Endothelial cell of umbilical vein (primary cell): ENCODE measurements around the gene RAMAC. TPM values are rescaled to one million over a fixed set of nuclear protein-coding genes. Genes with fewer than 3 reads are reported as not detected.
"Not testable (repeated sequence)": the region's sequence is repeated elsewhere in the genome, so short reads cannot be mapped to it uniquely, and the experiment has no call there.

Experiments
- BruUV-seq: library from RNA; stranded (reverse); fragments of 400-500 nt; replicated peaks from 2 replicates; lab custom pipeline; 2021; lab: Mats Ljungman, UMichigan
- CTCF ChIA-PET: fragments of 300-600, 350-600 bp; sonication (Branson Sonifier 250); formaldehyde crosslinking; loops from one replicate; lab custom pipeline; 2021; ENCODE audit warnings: antibody characterized with exemption, inconsistent platforms; lab: Charles Lee
- POLR2A ChIA-PET: fragments of 300-600, 350-600 bp; sonication (Branson Sonifier 250); formaldehyde crosslinking; loops from one replicate; lab custom pipeline; 2021; ENCODE audit warnings: antibody characterized with exemption, inconsistent platforms; lab: Charles Lee
- DNase-seq: peaks from one replicate; pipeline ENCODE4 v3.0.0-alpha.2; 2011; ENCODE audit warnings: low read depth, low spot score
- FAIRE-seq: peaks from 2 replicates; lab custom pipeline; 2011; peaks lifted over from hg19 to GRCh38; lab: Jason Lieb, UNC
- H2AFZ ChIP-seq: 2 replicates; pipeline ENCODE4 v1.6.0; 2012; ENCODE audit warnings: low read depth, low read length, control low read depth, inconsistent platforms
- H3K27ac ChIP-seq: 2 replicates; pipeline ENCODE4 v1.5.1; 2011; ENCODE audit warnings: low read depth, mild to moderate bottlenecking, control low read depth, low read length, moderate library complexity; ENCODE audit not compliant: insufficient read depth
- H3K27me3 ChIP-seq, 2 experiments: 2 replicates each; pipeline versions ENCODE4 v1.6.0 to v1.6.1; 2011; ENCODE audit warnings: low read length in 2 of 2, mixed read lengths in 1 of 2; ENCODE audit not compliant: control insufficient read depth in 2 of 2, insufficient read depth in 2 of 2
- H3K36me3 ChIP-seq, 2 experiments: 2 replicates in 1 of 2; 3 replicates in 1 of 2; pipeline ENCODE4 v1.5.1; 2011; ENCODE audit warnings: low read length in 2 of 2, mild to moderate bottlenecking in 1 of 2, moderate library complexity in 1 of 2; ENCODE audit not compliant: control insufficient read depth in 2 of 2, insufficient read depth in 2 of 2; ENCODE audit errors: extremely low read depth in 1 of 2
- H3K4me1 ChIP-seq: 3 replicates; pipeline ENCODE4 v1.5.1; 2011; ENCODE audit warnings: mild to moderate bottlenecking, low read length; ENCODE audit not compliant: control insufficient read depth, insufficient read depth; ENCODE audit errors: extremely low read depth
- H3K4me2 ChIP-seq: 2 replicates; pipeline ENCODE4 v1.6.1; 2011; ENCODE audit warnings: low read length, control low read depth, mixed read lengths; ENCODE audit not compliant: insufficient read depth
- H3K4me3 ChIP-seq, 3 experiments: fragments of 200-600 bp in 1 of 3; sonication (generic), shearing (Covaris generic) in 1 of 3; replicated peaks in 1 of 3; 2 replicates each; pipeline ENCODE4 v1.5.1; 2011 to 2016; ENCODE audit warnings: control low read depth in 3 of 3, low read length in 3 of 3, mild to moderate bottlenecking in 2 of 3, inconsistent platforms in 1 of 3, low read depth in 1 of 3, moderate library complexity in 1 of 3; ENCODE audit not compliant: insufficient read depth in 1 of 3
- H3K79me2 ChIP-seq: 2 replicates; pipeline ENCODE4 v1.6.0; 2012; ENCODE audit warnings: low read length, inconsistent platforms; ENCODE audit not compliant: control insufficient read depth, insufficient read depth
- H3K9ac ChIP-seq: replicated peaks from 2 replicates; pipeline ENCODE3; 2011; ENCODE audit warnings: low read length, control low read depth; ENCODE audit not compliant: insufficient read depth; ENCODE audit errors: extremely low read depth
- H3K9me1 ChIP-seq: replicated peaks from 3 replicates; pipeline ENCODE4 v1.6.0; 2011; ENCODE audit warnings: mild to moderate bottlenecking, low read length; ENCODE audit not compliant: control insufficient read depth, insufficient read depth; ENCODE audit errors: extremely low read depth
- H3K9me3 ChIP-seq: replicated peaks from 2 replicates; pipeline ENCODE4 v1.5.1; 2012; ENCODE audit warnings: low read length, inconsistent platforms; ENCODE audit not compliant: control insufficient read depth, insufficient read depth
- H4K20me1 ChIP-seq: replicated peaks from 2 replicates; pipeline ENCODE3; 2011; ENCODE audit warnings: mild to moderate bottlenecking, low read length; ENCODE audit not compliant: control insufficient read depth, insufficient read depth; ENCODE audit errors: extremely low read depth
- EZH2 ChIP-seq: IDR thresholded peaks from 2 replicates; pipeline ENCODE4 v1.6.1; 2012; ENCODE audit warnings: borderline replicate concordance, low read depth, mild to moderate bottlenecking, moderate library complexity, low read length, inconsistent platforms; ENCODE audit not compliant: severe bottlenecking
- FOS ChIP-seq: IDR thresholded peaks from 2 replicates; pipeline ENCODE4 v1.6.1; 2011; ENCODE audit warnings: mild to moderate bottlenecking, low read length, moderate library complexity, borderline replicate concordance; ENCODE audit not compliant: insufficient read depth
- GATA2 ChIP-seq: IDR thresholded peaks from 2 replicates; pipeline ENCODE4 v1.7.0; 2011; ENCODE audit warnings: low read depth, mild to moderate bottlenecking, moderate library complexity, mixed read lengths, low read length; ENCODE audit not compliant: insufficient read length, insufficient read depth
- JUN ChIP-seq: IDR thresholded peaks from 2 replicates; pipeline ENCODE4 v1.6.1; 2011; ENCODE audit warnings: borderline replicate concordance, low read depth; ENCODE audit not compliant: insufficient read length, insufficient read depth
- MYC ChIP-seq: IDR thresholded peaks from one replicate; pipeline ENCODE4 v1.6.1; 2011; ENCODE audit warnings: mild to moderate bottlenecking, low read depth, low read length
- POLR2A ChIP-seq: IDR thresholded peaks from 2 replicates; pipeline ENCODE4 v1.6.1; 2012; ENCODE audit warnings: low read depth, mild to moderate bottlenecking, control low read depth, low read length
- POLR2AphosphoS5 ChIP-seq: IDR thresholded peaks from 2 replicates; pipeline ENCODE4 v1.6.1; 2012; ENCODE audit warnings: low read depth, mild to moderate bottlenecking, control low read depth, low read length, moderate library complexity; ENCODE audit not compliant: insufficient read depth
- dilution Hi-C: fragments of 300-500 bp; cut with MboI; formaldehyde crosslinking; loops from one replicate; pipeline ENCODE4 v1.15.0; 2019; ENCODE audit warnings: low sequenced_read_pairs; ENCODE audit not compliant: extremely low pct_ligation_motif_present
- intact Hi-C: fragments of 100-400 bp; cut with micrococcal nuclease; formaldehyde crosslinking; loops from one replicate; pipeline ENCODE4 v1.10.0; 2022
- polyA plus RNA-seq, 4 experiments: library from polyadenylated mRNA; depleted of rRNA in 3 of 4; stranded (reverse) in 3 of 4; unstranded in 1 of 4; fragments of >200 nt; gene quantifications; 2 replicates each; pipeline versions ENCODE4 v1.2.1 to v1.2.3, GENCODE V29; 2011 to 2012; ENCODE audit warnings: missing spikeins in 1 of 4
- total RNA-seq: library from RNA; stranded (reverse); gene quantifications from 2 replicates; pipeline ENCODE4 v1.2.3, GENCODE V29; 2021
- TF ChIP-seq, protein P1 (sequence below): IDR thresholded peaks from 2 replicates; pipeline ENCODE4 v1.6.1; 2011; ENCODE audit not compliant: insufficient read depth, insufficient read length
- TF ChIP-seq, protein P2 (sequence below), 2 donors: IDR thresholded peaks; 1 replicate in 1 of 2; 2 replicates in 1 of 2; pipeline ENCODE4 v1.5.1; 2011; ENCODE audit warnings: low read length in 2 of 2, mild to moderate bottlenecking in 2 of 2, moderate library complexity in 2 of 2, control low read depth in 1 of 2, inconsistent platforms in 1 of 2, low read depth in 1 of 2; ENCODE audit not compliant: insufficient read depth in 1 of 2; ENCODE audit errors: extremely low read depth in 1 of 2

Gene RAMAC
- total and polyA plus RNA-seq, 2 donors (not counting 3 experiments of a cell fraction or from before 2014, with no cell fraction given) = 12.5 to 14.1 TPM

DNA sequence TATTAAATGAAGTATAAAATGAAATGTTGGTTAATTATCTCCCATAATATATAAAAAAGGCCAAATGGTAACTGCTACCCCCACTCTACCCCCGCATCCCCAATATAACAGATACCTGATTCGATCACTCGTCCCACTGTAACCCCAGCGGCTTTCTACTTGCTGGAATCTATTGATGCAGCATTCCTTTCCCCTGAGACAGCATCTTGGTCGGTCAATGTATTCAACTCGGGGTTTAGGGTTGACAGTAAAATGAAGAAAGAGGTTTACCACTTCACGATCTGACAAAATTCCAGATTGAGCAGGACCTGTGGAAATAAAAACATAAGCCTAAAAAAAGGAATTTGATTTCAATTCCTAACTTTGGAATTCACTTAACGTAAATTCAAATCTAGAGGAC is 44.0 kb downstream of the RAMAC start:
- Histone ChIP-seq H3K27me3 (no peaks in the 10 kb centered on the region), H2AFZ (no peak overlapping the region), H3K4me2 (no peak overlapping the region), H3K4me3 (no peak overlapping the region), H3K27ac (no peak overlapping the region), H3K9me3 (no peaks in the 10 kb centered on the region), H3K9ac (no peak overlapping the region), H3K4me1 (no peaks in the 10 kb centered on the region), H3K9me1 (no peaks in the 10 kb centered on the region), H4K20me1 (no peaks in the 10 kb centered on the region), H3K36me3 (peaks cover 2% of the 10 kb centered on the region in 2 experiments), H3K79me2 (peaks cover 44% of the 10 kb centered on the region)
- intact Hi-C loops = no loop called here
- dilution Hi-C loops = no loop called here
- CTCF ChIA-PET = no interaction called here
- POLR2A ChIA-PET = no interaction called here
- FAIRE-seq = no peak
- BruUV-seq = no TSS peak
- TF ChIP-seq POLR2AphosphoS5 (no peak), MYC (no peak), GATA2 (no peak), FOS (no peak), POLR2A (no peak), JUN (no peak), EZH2 (no peak)
- TF ChIP-seq, protein P1, sequence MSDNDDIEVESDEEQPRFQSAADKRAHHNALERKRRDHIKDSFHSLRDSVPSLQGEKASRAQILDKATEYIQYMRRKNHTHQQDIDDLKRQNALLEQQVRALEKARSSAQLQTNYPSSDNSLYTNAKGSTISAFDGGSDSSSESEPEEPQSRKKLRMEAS = no peak
- TF ChIP-seq, protein P2, sequence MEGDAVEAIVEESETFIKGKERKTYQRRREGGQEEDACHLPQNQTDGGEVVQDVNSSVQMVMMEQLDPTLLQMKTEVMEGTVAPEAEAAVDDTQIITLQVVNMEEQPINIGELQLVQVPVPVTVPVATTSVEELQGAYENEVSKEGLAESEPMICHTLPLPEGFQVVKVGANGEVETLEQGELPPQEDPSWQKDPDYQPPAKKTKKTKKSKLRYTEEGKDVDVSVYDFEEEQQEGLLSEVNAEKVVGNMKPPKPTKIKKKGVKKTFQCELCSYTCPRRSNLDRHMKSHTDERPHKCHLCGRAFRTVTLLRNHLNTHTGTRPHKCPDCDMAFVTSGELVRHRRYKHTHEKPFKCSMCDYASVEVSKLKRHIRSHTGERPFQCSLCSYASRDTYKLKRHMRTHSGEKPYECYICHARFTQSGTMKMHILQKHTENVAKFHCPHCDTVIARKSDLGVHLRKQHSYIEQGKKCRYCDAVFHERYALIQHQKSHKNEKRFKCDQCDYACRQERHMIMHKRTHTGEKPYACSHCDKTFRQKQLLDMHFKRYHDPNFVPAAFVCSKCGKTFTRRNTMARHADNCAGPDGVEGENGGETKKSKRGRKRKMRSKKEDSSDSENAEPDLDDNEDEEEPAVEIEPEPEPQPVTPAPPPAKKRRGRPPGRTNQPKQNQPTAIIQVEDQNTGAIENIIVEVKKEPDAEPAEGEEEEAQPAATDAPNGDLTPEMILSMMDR (IDR thresholded peaks at IDR 0.05; ENCODE audit: extremely low read depth in 1 of 2, insufficient read depth in 1 of 2, low read depth in 1 of 2, low read length in 2 of 2) = no peak
- no peak for DNase-seq

DNA sequence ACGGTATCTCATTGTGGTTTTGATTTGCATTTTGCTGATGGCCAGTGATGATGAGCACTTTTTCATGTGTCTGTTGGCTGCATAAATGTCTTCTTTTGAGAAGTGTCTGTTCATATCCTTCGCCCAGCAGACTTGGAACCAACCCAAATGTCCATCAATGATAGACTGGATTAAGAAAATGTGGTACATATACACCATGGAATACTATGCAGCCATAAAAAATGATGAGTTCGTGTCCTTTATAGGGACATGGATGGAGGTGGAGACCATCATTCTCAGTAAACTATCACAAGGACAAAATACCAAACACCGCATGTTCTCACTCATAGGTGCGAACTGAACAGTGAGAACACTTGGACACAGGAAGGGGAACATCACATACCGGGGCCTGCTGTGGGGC is 45.2 kb downstream of the RAMAC start:
- H3K9ac ChIP-seq, H3K9me1 ChIP-seq, DNase-seq, H3K4me3 ChIP-seq, H4K20me1 ChIP-seq, dilution Hi-C loops, FAIRE-seq, POLR2A ChIA-PET, H3K27me3 ChIP-seq, H2AFZ ChIP-seq, H3K4me1 ChIP-seq, H3K36me3 ChIP-seq, H3K4me2 ChIP-seq, BruUV-seq, intact Hi-C loops, H3K27ac ChIP-seq, H3K9me3 ChIP-seq: not testable (repeated sequence)
- H3K79me2 ChIP-seq = peaks cover 57% of the 10 kb centered on the region
- CTCF ChIA-PET = interaction anchor here (0.7 kb wide), 1 partner anchor 20 kb away, joined by 3 read pairs; the partner anchor contains the start of gene C15orf40
